ENCODE data around the gene PRSS1. TPM values are rescaled to one million over a fixed set of nuclear protein-coding genes. Genes with fewer than 3 reads are reported as not detected.
"Not testable (repeated sequence)": the region's sequence is repeated elsewhere in the genome, so short reads cannot be mapped to it uniquely, and the experiment has no call there.

PRSS1 gene
- total RNA-seq, 1 donor from 2014 or later, result under 0.01 TPM

GRCh38 chr7:142740786-142741185, 8.5 kb upstream of the PRSS1 start:
- DNase-seq (ENCODE audit: low read depth) (no peak), FAIRE-seq (no peak)
- Histone ChIP-seq H3K36me3 (ENCODE audit: control insufficient read depth, insufficient read depth, low read length) (no peaks in the 10 kb centered on the region), H3K27me3 (ENCODE audit: control insufficient read depth, insufficient read depth, low read length) (peaks cover 3% of the 10 kb centered on the region), H3K4me3 (ENCODE audit: low read depth, low read length) (no peak overlapping the region)
- no peak for TF ChIP-seq CTCF (IDR thresholded peaks at IDR 0.05; ENCODE audit: insufficient read depth, low read length, severe bottlenecking)

- not testable (repeated sequence) for H3K27me3 ChIP-seq (ENCODE audit: control insufficient read depth, insufficient read depth, low read length); FAIRE-seq
These were observed 7.3 kb upstream of the PRSS1 start for GRCh38 chr7:142741932-142742331.

GRCh38 chr7:142745091-142745635, 4.1 kb upstream of the PRSS1 start:
- H3K36me3 ChIP-seq (ENCODE audit: control insufficient read depth, insufficient read depth, low read length), result no peaks in the 10 kb centered on the region
- no peak for TF ChIP-seq CTCF (IDR thresholded peaks at IDR 0.05; ENCODE audit: insufficient read depth, low read length, severe bottlenecking)
- FAIRE-seq (no peak), DNase-seq (ENCODE audit: low read depth) (peak; percentile 44)
- H3K27me3 ChIP-seq (ENCODE audit: control insufficient read depth, insufficient read depth, low read length), result peaks cover 3% of the 10 kb centered on the region
- H3K4me3 ChIP-seq (ENCODE audit: low read depth, low read length), result no peak overlapping the region

More at GRCh38 chr7:142741932-142742331, 7.3 kb upstream of the PRSS1 start:
- not testable (repeated sequence) for H3K4me3 ChIP-seq (ENCODE audit: low read depth, low read length); H3K36me3 ChIP-seq (ENCODE audit: control insufficient read depth, insufficient read depth, low read length); DNase-seq (ENCODE audit: low read depth)

GRCh38 chr7:142745745-142746144, 3.5 kb upstream of the PRSS1 start:
- FAIRE-seq, result no peak
- no peak for TF ChIP-seq CTCF (IDR thresholded peaks at IDR 0.05; ENCODE audit: insufficient read depth, low read length, severe bottlenecking)
- H3K27me3 ChIP-seq (ENCODE audit: control insufficient read depth, insufficient read depth, low read length), result peaks cover 4% of the 10 kb centered on the region

GRCh38 chr7:142746264-142746663, 3.0 kb upstream of the PRSS1 start:
- no peak overlapping the region for H3K4me3 ChIP-seq (ENCODE audit: low read depth, low read length)
- TF ChIP-seq CTCF (IDR thresholded peaks at IDR 0.05; ENCODE audit: insufficient read depth, low read length, severe bottlenecking), result no peak
- H3K27me3 ChIP-seq (ENCODE audit: control insufficient read depth, insufficient read depth, low read length), result peaks cover 4% of the 10 kb centered on the region
- no peak for DNase-seq (ENCODE audit: low read depth)
- FAIRE-seq, result no peak
- H3K36me3 ChIP-seq (ENCODE audit: control insufficient read depth, insufficient read depth, low read length), result no peaks in the 10 kb centered on the region

More at GRCh38 chr7:142745745-142746144, 3.5 kb upstream of the PRSS1 start:
- H3K4me3 ChIP-seq (ENCODE audit: low read depth, low read length), result no peak overlapping the region
- no peaks in the 10 kb centered on the region for H3K36me3 ChIP-seq (ENCODE audit: control insufficient read depth, insufficient read depth, low read length)
- DNase-seq (ENCODE audit: low read depth), result no peak

- not testable (repeated sequence) for H3K27me3 ChIP-seq (ENCODE audit: control insufficient read depth, insufficient read depth, low read length); H3K4me3 ChIP-seq (ENCODE audit: low read depth, low read length); DNase-seq (ENCODE audit: low read depth); H3K36me3 ChIP-seq (ENCODE audit: control insufficient read depth, insufficient read depth, low read length); FAIRE-seq
These were observed 862 bp upstream of the PRSS1 start for GRCh38 chr7:142748410-142748809.

- Histone ChIP-seq H3K4me3 (ENCODE audit: low read depth, low read length) (no peak overlapping the region), H3K27me3 (ENCODE audit: control insufficient read depth, insufficient read depth, low read length) (peaks cover 1% of the 10 kb centered on the region), H3K36me3 (ENCODE audit: control insufficient read depth, insufficient read depth, low read length) (no peaks in the 10 kb centered on the region)
- DNase-seq (ENCODE audit: low read depth), result no peak
- FAIRE-seq, result no peak
- no peak for TF ChIP-seq CTCF (IDR thresholded peaks at IDR 0.05; ENCODE audit: insufficient read depth, low read length, severe bottlenecking)
These were observed 1.2 kb downstream of the PRSS1 start for GRCh38 chr7:142750321-142750938.

GRCh38 chr7:142751526-142752175, 2.4 kb downstream of the PRSS1 start:
- not testable (repeated sequence) for DNase-seq (ENCODE audit: low read depth); H3K36me3 ChIP-seq (ENCODE audit: control insufficient read depth, insufficient read depth, low read length); H3K27me3 ChIP-seq (ENCODE audit: control insufficient read depth, insufficient read depth, low read length); FAIRE-seq; H3K4me3 ChIP-seq (ENCODE audit: low read depth, low read length)

Measured in bronchial epithelial cell (primary cell).